ENCODE data around the gene NRXN2.

Gene NRXN2

DNA sequence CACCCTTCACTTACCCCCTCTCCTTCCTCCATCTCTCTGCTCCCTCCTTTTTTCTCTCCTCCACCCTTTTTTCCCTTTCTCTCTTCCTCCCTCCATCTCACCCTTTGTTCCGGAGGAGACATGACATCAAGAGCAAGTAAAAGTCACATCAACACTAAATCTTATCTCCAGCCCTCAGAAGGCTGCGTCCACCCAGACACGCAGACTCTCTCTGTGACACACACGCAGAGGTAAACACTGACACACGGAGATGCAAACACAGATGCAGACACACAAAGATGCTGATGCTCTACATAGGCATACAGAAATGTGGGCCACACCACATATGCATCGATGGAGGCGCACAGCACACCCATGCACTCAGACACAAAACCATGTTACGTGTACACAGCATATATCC is 27.0 kb downstream of the NRXN2 start:
- no peak overlapping the region for H3K4me3 ChIP-seq (replicated peaks; ENCODE audit: low read depth, low read length)
- TF ChIP-seq, protein P1, sequence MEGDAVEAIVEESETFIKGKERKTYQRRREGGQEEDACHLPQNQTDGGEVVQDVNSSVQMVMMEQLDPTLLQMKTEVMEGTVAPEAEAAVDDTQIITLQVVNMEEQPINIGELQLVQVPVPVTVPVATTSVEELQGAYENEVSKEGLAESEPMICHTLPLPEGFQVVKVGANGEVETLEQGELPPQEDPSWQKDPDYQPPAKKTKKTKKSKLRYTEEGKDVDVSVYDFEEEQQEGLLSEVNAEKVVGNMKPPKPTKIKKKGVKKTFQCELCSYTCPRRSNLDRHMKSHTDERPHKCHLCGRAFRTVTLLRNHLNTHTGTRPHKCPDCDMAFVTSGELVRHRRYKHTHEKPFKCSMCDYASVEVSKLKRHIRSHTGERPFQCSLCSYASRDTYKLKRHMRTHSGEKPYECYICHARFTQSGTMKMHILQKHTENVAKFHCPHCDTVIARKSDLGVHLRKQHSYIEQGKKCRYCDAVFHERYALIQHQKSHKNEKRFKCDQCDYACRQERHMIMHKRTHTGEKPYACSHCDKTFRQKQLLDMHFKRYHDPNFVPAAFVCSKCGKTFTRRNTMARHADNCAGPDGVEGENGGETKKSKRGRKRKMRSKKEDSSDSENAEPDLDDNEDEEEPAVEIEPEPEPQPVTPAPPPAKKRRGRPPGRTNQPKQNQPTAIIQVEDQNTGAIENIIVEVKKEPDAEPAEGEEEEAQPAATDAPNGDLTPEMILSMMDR (IDR thresholded peaks at IDR 0.05; ENCODE audit: low read depth, low read length, missing control alignments) = no peak
- no peak for DNase-seq (ENCODE audit: extremely low read depth, low read depth)

DNA sequence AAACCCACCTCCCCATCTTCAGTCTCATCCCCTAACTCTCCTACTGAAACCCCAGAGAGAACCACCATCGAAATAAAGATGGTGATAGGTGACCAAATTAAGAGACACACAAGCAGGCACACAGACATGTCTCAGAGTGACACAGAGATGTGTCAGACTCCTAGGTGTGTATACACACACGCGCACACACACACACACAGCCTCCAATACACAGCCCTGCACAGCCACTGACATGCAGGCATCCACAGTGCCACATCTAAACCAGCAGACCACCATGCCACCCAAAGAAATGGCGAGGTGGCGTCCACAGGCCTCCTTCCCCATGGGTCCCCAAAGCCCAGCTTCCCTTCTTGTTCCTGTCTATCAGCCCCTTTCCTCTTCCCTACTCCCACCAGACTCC is 27.4 kb downstream of the NRXN2 start:
- TF ChIP-seq, protein P1 (IDR thresholded peaks at IDR 0.05; ENCODE audit: low read depth, low read length, missing control alignments) = no peak
- no peak for DNase-seq (ENCODE audit: extremely low read depth, low read depth)

DNA sequence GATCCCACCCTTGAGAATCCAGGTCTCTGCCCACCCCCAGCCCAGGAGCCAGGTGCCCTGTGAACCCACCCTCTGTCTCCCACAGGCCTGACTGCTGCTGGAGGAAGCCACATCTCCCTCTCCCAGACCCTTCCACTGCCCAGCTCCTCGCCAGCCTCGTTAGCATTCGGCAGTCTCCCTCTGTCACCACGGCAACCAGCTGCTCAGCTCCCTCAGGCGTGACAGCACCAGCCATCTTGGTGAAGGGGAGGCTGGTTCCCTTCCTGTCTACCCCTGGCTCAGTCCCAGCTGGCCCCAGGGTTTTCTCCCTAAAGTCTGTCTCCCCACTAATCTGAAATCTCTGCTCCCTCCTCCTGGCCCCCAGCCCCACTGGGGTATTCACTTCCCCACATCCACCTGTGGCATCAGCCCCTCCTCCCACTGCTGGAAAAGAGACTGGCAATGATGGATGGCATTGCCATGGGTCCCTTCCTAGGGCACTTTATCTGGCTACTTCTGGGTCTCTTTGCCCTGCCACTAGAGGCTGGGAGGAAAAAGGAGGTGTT is 28.1 kb downstream of the NRXN2 start:
- no peak for DNase-seq (ENCODE audit: extremely low read depth, low read depth)
- TF ChIP-seq, protein P1 (IDR thresholded peaks at IDR 0.05; ENCODE audit: low read depth, low read length, missing control alignments) = no peak
- H3K4me3 ChIP-seq (replicated peaks; ENCODE audit: low read depth, low read length) = no peak overlapping the region

More for the DNA sequence above, 27.4 kb downstream of the NRXN2 start:
- H3K4me3 ChIP-seq (replicated peaks; ENCODE audit: low read depth, low read length) = no peak overlapping the region

DNA sequence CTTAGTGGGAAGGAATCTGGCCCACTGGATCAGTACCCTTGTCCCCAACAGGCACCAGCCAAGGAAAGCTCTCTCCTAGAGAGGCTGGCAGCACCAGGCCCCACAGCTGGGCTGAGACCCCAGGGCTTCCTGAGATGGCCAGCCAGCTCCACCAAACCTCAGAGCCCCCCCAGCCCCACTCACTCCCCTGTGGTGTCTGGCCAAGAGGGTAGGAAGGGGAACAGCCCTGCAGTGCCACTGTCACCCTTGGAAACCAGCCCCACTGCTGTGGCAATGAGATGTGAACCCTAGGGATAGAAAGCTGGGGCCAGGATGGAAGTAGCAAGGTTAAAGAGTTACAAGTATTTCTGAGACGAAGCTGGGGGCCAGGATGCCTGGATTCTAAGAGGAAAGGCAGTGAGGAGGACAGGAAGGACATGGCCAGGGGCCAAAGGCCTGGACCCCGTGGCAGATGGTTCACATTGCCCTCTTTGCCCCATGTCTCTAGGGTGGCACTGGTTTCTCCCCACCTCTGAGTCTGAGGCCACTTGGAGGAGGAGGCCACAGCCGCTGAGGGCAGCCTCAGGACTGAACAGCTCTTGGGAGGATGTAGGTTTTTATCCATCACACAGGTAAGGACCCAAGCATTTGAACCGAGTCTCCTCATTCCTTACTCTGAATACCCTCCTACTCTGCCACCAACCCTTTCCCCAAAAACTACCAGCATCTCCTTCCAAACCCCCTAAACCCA is 28.8 kb downstream of the NRXN2 start:
- no peak overlapping the region for H3K4me3 ChIP-seq (replicated peaks; ENCODE audit: low read depth, low read length)
- DNase-seq (ENCODE audit: extremely low read depth, low read depth) = no peak

DNA sequence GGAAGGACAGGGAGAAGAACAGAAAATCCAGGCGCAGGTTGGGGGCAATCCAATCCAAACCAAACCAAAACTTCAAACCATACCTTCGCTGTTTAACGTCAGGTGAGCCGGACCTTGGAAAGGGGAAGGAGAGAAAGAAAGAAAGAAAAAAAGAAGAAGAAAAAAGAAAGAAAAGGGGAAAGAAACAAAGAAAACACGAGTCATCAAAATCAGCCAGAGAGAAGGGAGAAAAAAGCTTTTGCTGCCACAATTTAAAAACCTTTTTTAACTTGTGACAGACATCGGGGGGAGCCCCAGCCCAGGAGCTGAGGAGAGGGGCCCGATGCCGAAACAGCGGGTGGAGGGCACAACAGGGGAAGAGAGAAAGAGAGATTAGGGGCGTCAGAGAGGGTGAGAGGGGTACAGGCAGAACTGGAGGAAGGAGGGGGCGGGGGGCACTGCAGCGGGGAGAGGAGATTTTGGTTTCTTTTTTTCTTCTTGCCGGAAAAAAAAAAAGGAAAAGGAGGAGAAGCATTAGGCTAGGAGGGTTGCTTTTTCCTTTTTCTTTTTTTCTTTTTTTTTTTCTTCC is 30.1 kb downstream of the NRXN2 start:
- TF ChIP-seq, protein P1 (IDR thresholded peaks at IDR 0.05; ENCODE audit: low read depth, low read length, missing control alignments) = no peak

More for the DNA sequence above, 28.8 kb downstream of the NRXN2 start:
- TF ChIP-seq, protein P1 (IDR thresholded peaks at IDR 0.05; ENCODE audit: low read depth, low read length, missing control alignments) = no peak

DNA sequence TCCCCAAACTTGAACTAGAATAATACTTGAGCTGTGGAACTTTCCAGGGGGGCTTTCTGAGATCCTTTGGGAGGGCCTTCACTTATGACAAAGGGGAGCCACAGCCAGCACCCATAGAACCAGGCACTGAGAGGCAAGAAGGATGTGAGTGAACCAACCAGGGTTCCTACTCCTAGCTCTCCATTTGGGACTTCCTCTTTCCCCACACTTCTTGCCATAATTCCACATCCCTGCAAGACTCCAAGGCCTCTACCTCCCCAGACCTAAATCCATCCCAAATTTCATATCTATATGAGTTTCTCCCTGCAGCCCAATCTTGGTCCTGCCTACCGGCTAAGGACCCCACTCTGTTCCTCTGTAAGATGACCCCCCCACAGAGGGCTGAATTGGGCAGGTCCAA is 31.5 kb downstream of the NRXN2 start:
- no peak overlapping the region for H3K4me3 ChIP-seq (replicated peaks; ENCODE audit: low read depth, low read length)
- no peak for DNase-seq (ENCODE audit: extremely low read depth, low read depth)
- TF ChIP-seq, protein P1 (IDR thresholded peaks at IDR 0.05; ENCODE audit: low read depth, low read length, missing control alignments) = no peak

More for the DNA sequence above, 30.1 kb downstream of the NRXN2 start:
- no peak for DNase-seq (ENCODE audit: extremely low read depth, low read depth)
- H3K4me3 ChIP-seq (replicated peaks; ENCODE audit: low read depth, low read length) = no peak overlapping the region

All from HFF-Myc (cell line).